HG03342 (cell line): Measurements from ENCODE around the gene ZNF525.
A peak's percentile ranks its signal among the peaks of the same experiment; 100 is the strongest.
"Not testable (repeated sequence)": the region's sequence is repeated elsewhere in the genome, so short reads cannot be mapped to it uniquely, and the experiment has no call there.

Source experiments
- ATAC-seq: cut with Tn5 transposase; IDR thresholded peaks from one replicate; pipeline ENCODE4 v1.9.1; 2021; ENCODE audit warnings: mild to moderate bottlenecking, moderate library complexity; ENCODE audit not compliant: unreplicated experiment

ZNF525 gene

DNA sequence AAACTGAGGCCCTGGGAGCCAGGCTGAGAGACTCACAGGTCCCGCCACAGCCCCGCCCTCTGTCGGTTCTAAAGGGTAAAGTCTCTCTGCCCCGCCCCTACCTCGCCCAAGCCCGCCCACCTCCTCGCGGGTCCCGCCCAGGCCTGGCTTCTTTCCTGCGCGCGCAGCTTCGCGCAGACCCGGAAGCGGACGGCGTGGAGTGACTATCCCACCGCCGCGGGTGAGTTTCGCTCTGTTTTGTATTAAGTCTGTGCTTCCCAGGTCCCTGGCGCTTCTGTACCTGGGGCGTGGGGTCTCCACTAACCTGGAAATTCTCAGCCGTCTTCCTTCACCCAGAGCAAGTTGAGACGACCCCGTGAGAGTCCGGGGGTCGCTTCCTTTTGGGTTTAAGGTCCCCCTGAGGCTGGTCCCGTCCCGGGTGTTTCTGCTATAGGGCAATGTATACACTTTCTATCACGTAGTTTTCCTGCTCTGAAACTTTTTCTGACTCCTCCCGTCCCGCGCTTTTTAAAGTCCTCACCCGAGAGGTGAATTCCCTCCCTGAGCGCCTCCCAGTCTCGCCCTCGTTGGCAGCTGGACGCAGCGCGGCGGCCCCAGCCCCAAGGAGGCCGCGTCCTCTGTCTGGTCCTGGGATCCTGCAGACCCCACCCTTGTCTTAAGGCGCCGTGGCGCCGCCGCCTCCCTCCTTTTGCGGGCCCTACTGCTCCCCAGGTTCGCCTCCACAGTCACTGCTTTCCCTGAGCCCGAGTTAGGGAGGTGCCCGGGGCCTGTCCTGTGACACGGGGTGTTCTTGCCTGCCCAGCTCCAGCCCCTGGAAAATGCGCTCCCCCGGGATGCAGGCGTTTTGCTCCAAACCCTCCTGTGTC is 29.7 kb downstream of the ZNF525 start, which contains the start of gene ZNF765:
Gene ZNF765 (plus strand): TSS at position 176 of the 866 bp plus-strand sequence. CDS start 2,867 bp downstream, outside the sequence.
- ATAC-seq = peak; percentile 94

GRCh38 chr19:53395840-53396524 is 30.5 kb downstream of the ZNF525 start:
- ATAC-seq = not testable (repeated sequence)

GRCh38 chr19:53396525-53396868 is 31.0 kb downstream of the ZNF525 start:
- ATAC-seq = no peak

- not testable (repeated sequence) for ATAC-seq
Measured at GRCh38 chr19:53397918-53398317, 32.4 kb downstream of the ZNF525 start.

- no peak for ATAC-seq
Measured at GRCh38 chr19:53409505-53410204, 44.1 kb downstream of the ZNF525 start.

- not testable (repeated sequence) for ATAC-seq
Measured at GRCh38 chr19:53420520-53421315, 55.2 kb downstream of the ZNF525 start.

GRCh38 chr19:53422551-53422950 is 57.0 kb downstream of the ZNF525 start:
- no peak for ATAC-seq

DNA sequence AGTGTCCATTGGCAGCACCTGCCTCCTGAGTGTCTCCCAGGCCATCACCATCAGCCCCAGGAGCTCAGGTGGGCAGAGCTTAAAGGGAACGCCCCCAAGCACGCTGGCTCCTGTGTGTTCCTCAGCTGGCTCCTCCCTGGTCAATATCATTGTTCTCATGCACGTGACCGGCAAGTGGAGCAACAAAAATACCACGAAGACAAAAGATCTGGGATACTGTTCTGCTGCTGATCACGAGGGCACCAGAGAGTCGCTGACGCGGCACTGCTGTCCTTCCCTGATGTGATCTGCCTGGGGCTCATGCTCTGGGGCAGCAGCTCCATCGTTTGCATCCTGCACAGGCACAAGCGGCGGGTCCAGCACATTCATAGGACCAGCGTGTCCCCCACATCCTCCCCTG is 57.6 kb downstream of the ZNF525 start:
- ATAC-seq = not testable (repeated sequence)

GRCh38 chr19:53423680-53424079 is 58.2 kb downstream of the ZNF525 start:
- ATAC-seq = not testable (repeated sequence)

- no peak for ATAC-seq
Measured at GRCh38 chr19:53424968-53425597, 59.6 kb downstream of the ZNF525 start.

DNA sequence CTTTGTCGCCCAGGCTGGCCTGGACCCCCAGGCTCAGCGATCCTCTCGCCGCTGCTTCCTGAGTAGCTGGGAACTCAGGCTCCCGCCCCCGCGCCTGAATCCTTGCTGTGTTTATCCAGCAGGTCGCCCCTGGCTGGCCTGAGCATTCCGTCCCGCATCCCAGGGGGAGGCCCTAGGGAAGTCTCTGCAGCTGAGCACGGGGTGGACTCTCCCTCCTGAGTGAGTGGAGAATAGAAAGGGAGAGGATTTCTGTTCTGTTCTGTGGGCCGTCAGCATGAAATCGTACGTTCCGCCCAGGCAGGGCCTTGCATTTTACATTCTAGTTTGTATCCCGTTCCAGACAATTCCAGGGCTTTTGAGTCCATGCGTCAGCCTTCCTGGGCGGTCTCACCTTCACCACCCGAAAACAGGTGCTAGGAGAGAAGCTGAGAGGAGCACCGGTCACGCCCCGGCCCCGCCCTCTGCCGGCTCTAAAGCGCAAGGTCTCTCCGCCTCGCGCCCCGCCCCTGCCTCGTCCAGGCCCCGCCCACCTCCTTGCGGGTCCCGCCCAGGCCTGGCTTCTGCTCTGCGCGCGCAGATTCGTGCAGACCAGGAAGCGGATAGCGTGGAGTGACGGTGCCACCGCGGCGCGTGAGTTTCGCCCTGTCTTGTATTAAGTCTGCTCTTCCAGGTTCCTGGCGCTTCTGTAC is 66.0 kb downstream of the ZNF525 start, which contains the start of gene ZNF761:
Gene ZNF761 (plus strand): TSS at position 586 of the 689 bp plus-strand sequence. CDS start 15,285 bp downstream, outside the sequence.
- ATAC-seq = peak; percentile 91

GRCh38 chr19:53432088-53432661 is 66.7 kb downstream of the ZNF525 start:
- ATAC-seq = peak; percentile 17
